ENCODE results near the gene HNRNPAB. TPM values are rescaled to one million over a fixed set of nuclear protein-coding genes. Genes with fewer than 3 reads are reported as not detected.

The HNRNPAB gene
- total and polyA plus RNA-seq, 8 donors, result 24.5 to 61.6 (median 46.2) TPM

GRCh38 chr5:178247481-178248456 lies 43.4 kb downstream of the HNRNPAB start:
- ATAC-seq, result no peak
- intact Hi-C loops (cut with DNase I), result no loop called here
- no peaks in the 10 kb centered on the region for H3K27me3 ChIP-seq
- DNase-seq, result peak in 1 of 6 donors; percentile 35
- H3K36me3 ChIP-seq, result no peaks in the 10 kb centered on the region
- H3K9me3 ChIP-seq, result no peaks in the 10 kb centered on the region
- H3K4me3 ChIP-seq, result no peak overlapping the region
- no peaks in the 10 kb centered on the region for H3K4me1 ChIP-seq
- TF ChIP-seq CTCF (IDR thresholded peaks at IDR 0.05), result no peak
- 50 to 55% methylated on average over 24 of the region's 24 CpGs for WGBS, 2 donors
- no peak for FAIRE-seq
- no peak overlapping the region for H3K27ac ChIP-seq

GRCh38 chr5:178248750-178249149 lies 44.4 kb downstream of the HNRNPAB start:
- no peaks in the 10 kb centered on the region for H3K9me3 ChIP-seq
- H3K27me3 ChIP-seq, result no peaks in the 10 kb centered on the region
- 83 to 89% methylated on average over 16 to 18 of the region's 18 CpGs for WGBS, 2 donors
- H3K4me1 ChIP-seq, result no peaks in the 10 kb centered on the region
- no peaks in the 10 kb centered on the region for H3K36me3 ChIP-seq
- no peak overlapping the region for H3K4me3 ChIP-seq
- intact Hi-C loops (cut with DNase I), result no loop called here
- DNase-seq (peak in 1 of 6 donors; percentile 52), ATAC-seq (no peak), FAIRE-seq (no peak)
- no peak for TF ChIP-seq CTCF (IDR thresholded peaks at IDR 0.05)
- no peak overlapping the region for H3K27ac ChIP-seq

GRCh38 chr5:178249191-178249989 lies 45.1 kb downstream of the HNRNPAB start:
- 67 to 72% methylated on average over 12 to 13 of the region's 13 CpGs for WGBS, 2 donors

GRCh38 chr5:178250263-178250662 lies 45.9 kb downstream of the HNRNPAB start:
- no peak for ATAC-seq
- no peak overlapping the region for H3K27ac ChIP-seq
- no peak for TF ChIP-seq CTCF (IDR thresholded peaks at IDR 0.05)
- WGBS, 2 donors, result 59 to 60% methylated on average over 6 of the region's 6 CpGs
- no peaks in the 10 kb centered on the region for H3K36me3 ChIP-seq
- no peaks in the 10 kb centered on the region for H3K4me1 ChIP-seq
- no peaks in the 10 kb centered on the region for H3K9me3 ChIP-seq
- FAIRE-seq, result no peak
- H3K4me3 ChIP-seq, result no peak overlapping the region
- DNase-seq, result no peak
- no peaks in the 10 kb centered on the region for H3K27me3 ChIP-seq
- intact Hi-C loops (cut with DNase I), result no loop called here

More at GRCh38 chr5:178249191-178249989, 45.1 kb downstream of the HNRNPAB start:
- DNase-seq, result peak in 1 of 6 donors; percentile 41
- Histone ChIP-seq H3K27ac (no peak overlapping the region), H3K9me3 (no peaks in the 10 kb centered on the region), H3K4me1 (no peaks in the 10 kb centered on the region), H3K36me3 (no peaks in the 10 kb centered on the region), H3K4me3 (no peak overlapping the region), H3K27me3 (no peaks in the 10 kb centered on the region)
- peak in 1 of 4 donors; percentile 65 for ATAC-seq
- TF ChIP-seq CTCF (IDR thresholded peaks at IDR 0.05), result no peak
- FAIRE-seq, result no peak
- intact Hi-C loops (cut with DNase I), result no loop called here
